GM06990 (cell line): ENCODE data around the gene WDR7.

ENCODE experiments used
- DNase-seq: peaks from one replicate; pipeline ENCODE4 v3.0.0-alpha.2; 2011; ENCODE audit not compliant: insufficient read length; ENCODE audit errors: extremely low read depth
- H3K27me3 ChIP-seq: replicated peaks from 2 replicates; pipeline ENCODE4 v1.6.0; 2011; ENCODE audit warnings: low read length; ENCODE audit not compliant: control insufficient read depth, insufficient read depth
- H3K36me3 ChIP-seq: 2 replicates; pipeline ENCODE4 v1.5.1; 2011; ENCODE audit warnings: low read length; ENCODE audit not compliant: control insufficient read depth, insufficient read depth
- H3K4me3 ChIP-seq: replicated peaks from 2 replicates; pipeline ENCODE4 v1.5.1; 2011; ENCODE audit warnings: low read depth, mild to moderate bottlenecking, control low read depth, low read length
- TF ChIP-seq, protein P1 (sequence below): IDR thresholded peaks from 2 replicates; pipeline ENCODE4 v1.5.1; 2011; ENCODE audit warnings: low read length, control low read depth, mild to moderate bottlenecking, inconsistent platforms; ENCODE audit not compliant: insufficient read depth, poor library complexity, severe bottlenecking

WDR7 gene

DNA sequence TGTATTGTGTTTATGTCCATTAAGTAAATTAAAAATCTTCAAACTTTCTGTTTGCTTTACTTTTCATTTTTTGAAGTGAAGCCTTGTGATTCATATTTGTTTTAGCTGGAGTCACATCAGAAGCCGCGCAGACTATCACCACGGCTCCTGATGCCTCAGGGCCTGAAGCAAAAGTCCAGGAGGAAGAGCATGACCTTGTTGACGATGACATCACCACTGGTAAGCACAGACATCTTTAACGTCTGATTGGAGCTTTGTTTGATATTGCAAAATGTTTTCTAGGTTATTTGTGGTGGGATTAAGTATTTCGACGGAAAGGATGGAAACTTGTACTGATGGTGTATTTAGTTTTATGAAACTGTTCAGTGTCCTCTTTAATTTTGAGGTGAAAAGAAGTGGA, 164.8 kb downstream of the WDR7 start:
- Histone ChIP-seq H3K36me3 (no peaks in the 10 kb centered on the region), H3K4me3 (no peak overlapping the region), H3K27me3 (no peaks in the 10 kb centered on the region)
- TF ChIP-seq, protein P1, sequence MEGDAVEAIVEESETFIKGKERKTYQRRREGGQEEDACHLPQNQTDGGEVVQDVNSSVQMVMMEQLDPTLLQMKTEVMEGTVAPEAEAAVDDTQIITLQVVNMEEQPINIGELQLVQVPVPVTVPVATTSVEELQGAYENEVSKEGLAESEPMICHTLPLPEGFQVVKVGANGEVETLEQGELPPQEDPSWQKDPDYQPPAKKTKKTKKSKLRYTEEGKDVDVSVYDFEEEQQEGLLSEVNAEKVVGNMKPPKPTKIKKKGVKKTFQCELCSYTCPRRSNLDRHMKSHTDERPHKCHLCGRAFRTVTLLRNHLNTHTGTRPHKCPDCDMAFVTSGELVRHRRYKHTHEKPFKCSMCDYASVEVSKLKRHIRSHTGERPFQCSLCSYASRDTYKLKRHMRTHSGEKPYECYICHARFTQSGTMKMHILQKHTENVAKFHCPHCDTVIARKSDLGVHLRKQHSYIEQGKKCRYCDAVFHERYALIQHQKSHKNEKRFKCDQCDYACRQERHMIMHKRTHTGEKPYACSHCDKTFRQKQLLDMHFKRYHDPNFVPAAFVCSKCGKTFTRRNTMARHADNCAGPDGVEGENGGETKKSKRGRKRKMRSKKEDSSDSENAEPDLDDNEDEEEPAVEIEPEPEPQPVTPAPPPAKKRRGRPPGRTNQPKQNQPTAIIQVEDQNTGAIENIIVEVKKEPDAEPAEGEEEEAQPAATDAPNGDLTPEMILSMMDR, result no peak
- DNase-seq, result no peak

DNA sequence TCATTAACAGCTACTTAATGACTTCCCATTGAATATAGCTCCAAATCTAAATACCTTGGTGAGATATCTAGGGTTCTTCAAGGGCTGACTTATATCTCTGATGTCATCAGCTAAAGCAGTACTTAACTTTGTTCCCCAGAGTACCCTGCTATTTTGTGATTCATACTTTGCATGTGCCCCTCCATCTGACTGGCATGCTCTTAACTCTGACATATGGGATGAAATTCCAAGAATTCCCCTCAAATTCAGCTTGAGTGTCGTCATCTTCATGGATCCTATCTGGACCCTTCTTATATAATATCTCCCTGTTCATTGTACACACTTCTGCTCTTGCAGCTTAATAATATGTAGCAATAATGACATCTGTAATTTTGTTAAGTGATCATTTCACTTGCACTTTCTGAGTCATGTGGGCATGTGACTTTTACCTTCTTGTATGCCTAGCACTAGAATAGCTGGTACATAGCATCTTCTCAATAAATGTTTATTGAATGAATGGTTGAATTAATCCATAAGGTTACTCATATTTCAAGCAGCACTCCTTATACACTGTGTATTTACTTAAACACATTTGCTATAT, 172.9 kb downstream of the WDR7 start:
- Histone ChIP-seq H3K4me3 (no peak overlapping the region), H3K36me3 (no peaks in the 10 kb centered on the region), H3K27me3 (no peaks in the 10 kb centered on the region)
- TF ChIP-seq, protein P1, result no peak
- no peak for DNase-seq

DNA sequence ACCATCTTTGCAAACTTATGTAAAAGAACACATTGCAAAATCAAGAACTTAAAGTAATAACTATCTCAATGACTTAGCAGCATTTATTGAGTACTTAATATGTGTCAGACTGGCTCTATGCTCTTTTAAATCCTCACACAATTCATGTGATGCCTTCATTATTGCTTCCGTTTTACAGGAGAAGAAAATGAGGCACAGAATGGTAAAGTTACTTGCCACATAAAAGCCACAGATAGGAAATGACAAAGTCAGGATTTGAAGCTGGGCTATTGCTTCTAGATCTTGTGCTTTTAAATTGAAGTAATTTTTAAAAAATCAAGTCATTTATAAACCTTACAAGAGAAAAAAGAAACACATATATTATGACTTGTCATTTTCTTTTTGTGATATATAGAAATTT, 174.2 kb downstream of the WDR7 start:
- no peaks in the 10 kb centered on the region for H3K36me3 ChIP-seq
- TF ChIP-seq, protein P1, result no peak
- DNase-seq, result no peak
- no peak overlapping the region for H3K4me3 ChIP-seq
- H3K27me3 ChIP-seq, result no peaks in the 10 kb centered on the region

DNA sequence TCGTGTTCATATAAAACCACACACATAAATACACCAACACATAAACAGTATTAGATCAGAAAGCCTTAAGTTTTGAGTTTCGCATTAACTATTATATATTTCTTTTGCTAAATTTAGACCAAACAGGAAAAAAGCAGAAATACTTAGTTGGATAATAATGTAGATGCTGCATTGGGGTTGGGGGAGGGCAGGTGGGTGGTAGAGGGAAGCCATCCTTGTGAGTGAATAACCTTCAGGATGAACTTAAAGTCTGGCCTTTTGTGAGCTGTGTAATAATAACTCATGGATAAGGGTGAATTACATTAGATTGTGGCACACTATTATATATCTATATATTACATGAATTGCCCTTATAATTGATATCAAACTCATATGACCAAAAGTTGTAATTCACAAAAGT, 174.7 kb downstream of the WDR7 start:
- DNase-seq, result no peak
- Histone ChIP-seq H3K27me3 (no peaks in the 10 kb centered on the region), H3K36me3 (no peaks in the 10 kb centered on the region), H3K4me3 (no peak overlapping the region)
- TF ChIP-seq, protein P1, result no peak

DNA sequence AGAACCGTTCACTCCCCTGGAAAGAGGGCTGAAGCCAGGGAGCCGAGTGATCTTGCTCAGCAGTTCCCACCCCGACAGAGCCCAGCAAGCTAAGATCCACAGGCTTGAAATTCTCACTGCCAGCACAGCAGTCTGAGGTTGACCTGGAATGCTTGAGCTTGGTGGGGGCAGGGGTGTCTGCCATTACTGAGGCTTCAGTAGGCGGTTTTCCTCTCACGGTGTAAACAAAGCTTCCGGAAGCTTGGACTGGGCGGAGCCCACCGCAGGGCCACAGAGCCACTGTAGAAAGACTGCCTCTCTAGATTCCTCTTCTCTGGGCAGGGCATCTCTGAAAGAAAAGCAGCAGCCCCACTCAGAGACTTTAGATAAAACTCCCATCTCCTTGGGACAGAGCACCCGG, 180.8 kb downstream of the WDR7 start:
- TF ChIP-seq, protein P1, result no peak

DNA sequence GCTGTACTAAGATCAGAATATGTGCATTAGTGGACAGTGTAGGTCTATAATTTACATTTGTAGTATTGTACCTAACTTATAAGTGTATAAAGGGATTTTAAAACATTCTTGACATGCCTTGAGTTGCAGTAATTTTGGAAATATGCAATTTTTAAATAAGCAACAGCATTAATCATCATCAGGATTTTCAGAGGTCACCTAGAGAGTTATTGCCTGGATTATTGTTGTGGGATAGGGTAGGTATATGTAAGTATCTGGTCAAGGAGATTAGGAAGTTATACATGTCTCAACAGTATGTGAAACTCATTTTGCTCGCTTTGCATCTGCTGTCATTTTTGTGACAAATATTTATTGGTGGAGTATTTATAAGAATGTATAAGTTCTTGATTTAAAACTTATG, 184.2 kb downstream of the WDR7 start:
- DNase-seq, result no peak
- no peaks in the 10 kb centered on the region for H3K36me3 ChIP-seq
- TF ChIP-seq, protein P1, result no peak
- no peak overlapping the region for H3K4me3 ChIP-seq
- no peaks in the 10 kb centered on the region for H3K27me3 ChIP-seq

More for the DNA sequence above, 180.8 kb downstream of the WDR7 start:
- DNase-seq, result no peak
- no peak overlapping the region for H3K4me3 ChIP-seq
- no peaks in the 10 kb centered on the region for H3K27me3 ChIP-seq
- no peaks in the 10 kb centered on the region for H3K36me3 ChIP-seq
